K562 (cell line): Measurements from ENCODE around the gene FIS1. TPM values are rescaled to one million over a fixed set of nuclear protein-coding genes. Genes with fewer than 3 reads are reported as not detected.

ENCODE experiments used
- ARID3B ChIP-seq: fragments of 250-450 bp; sonication (Bioruptor Pico); IDR thresholded peaks from 2 replicates; pipeline ENCODE4 v1.4.0; 2020; ENCODE audit warnings: borderline replicate concordance
- ARID4B ChIP-seq: sonication (generic); formaldehyde crosslinking; IDR thresholded peaks from 2 replicates; pipeline ENCODE4 v1.8.0; 2022; ENCODE audit warnings: mild to moderate bottlenecking, missing genetic modification reagents
- E2F6 ChIP-seq, 2 experiments: IDR thresholded peaks; 2 replicates each; pipeline ENCODE4 v1.6.1; 2011; ENCODE audit warnings: borderline replicate concordance in 1 of 2, control low read depth in 1 of 2, low read depth in 1 of 2, low read length in 1 of 2, mild to moderate bottlenecking in 1 of 2, mixed read lengths in 1 of 2, moderate library complexity in 1 of 2; ENCODE audit not compliant: insufficient read depth in 1 of 2, insufficient read length in 1 of 2, poor library complexity in 1 of 2, severe bottlenecking in 1 of 2; ENCODE audit errors: extremely low read depth in 1 of 2
- ETV1 ChIP-seq: fragments of 450-650 bp; conservative IDR thresholded peaks from 2 replicates; pipeline ENCODE4 v1.6.1; 2016; ENCODE audit warnings: missing genetic modification characterization, control low read depth, low read depth, missing compliant biosample characterization
- MLLT1 ChIP-seq, 2 experiments: fragments of 450-650 bp; IDR thresholded peaks; 2 replicates each; pipeline ENCODE4 v1.6.1; 2016
- NFRKB ChIP-seq: fragments of 450-650 bp; IDR thresholded peaks from 2 replicates; pipeline ENCODE4 v1.6.1; 2016; ENCODE audit warnings: low read depth
- PHF21A ChIP-seq: fragments of 450-650 bp; IDR thresholded peaks from 2 replicates; pipeline ENCODE4 v1.6.1; 2017; ENCODE audit warnings: low read depth, borderline replicate concordance
- POLR2H ChIP-seq: IDR thresholded peaks from 2 replicates; pipeline ENCODE4 v1.6.1; 2016; ENCODE audit warnings: missing genetic modification characterization, low read depth, mild to moderate bottlenecking, control low read depth, missing compliant biosample characterization, moderate library complexity
- TSC22D4 ChIP-seq: fragments of 450-650 bp; IDR thresholded peaks from 2 replicates; pipeline ENCODE4 v1.6.1; 2016; ENCODE audit warnings: missing genetic modification characterization, missing biosample characterization, control low read depth
- polyA plus RNA-seq, 8 experiments: library from polyadenylated mRNA; depleted of rRNA in 4 of 8; stranded (reverse) in 5 of 8; unstranded in 3 of 8; fragments of >200 nt; fragmentation: Nextera tagmentation in 2 of 8; fragmentation: Illumina TruSeq in 1 of 8; extraction: Ambion mirVana in 2 of 8; extraction: Trizol in 1 of 8; gene quantifications; 2 replicates each; pipeline versions ENCODE4 v1.2.1 to v1.2.3, GENCODE V29; 2011 to 2014; ENCODE audit warnings: inconsistent platforms in 1 of 8, missing spikeins in 1 of 8
- total RNA-seq, 7 experiments: library from RNA; depleted of rRNA in 6 of 7; stranded (reverse); fragments of >200 nt in 6 of 7; fragmentation: Illumina TruSeq in 2 of 7; extraction: Trizol in 2 of 7; gene quantifications; 2 replicates each; pipeline versions ENCODE4 v1.2.1 to v1.2.3, GENCODE V29; 2011 to 2021; ENCODE audit warnings: low replicate concordance in 1 of 7

The FIS1 gene
- total and polyA plus RNA-seq, 9 of the 15 experiments (the other 6 are each of a cell fraction or from before 2014, with no cell fraction given): 86.0 to 257 (median 144) TPM

GRCh38 chr7:101251871-101252659 lies 7.2 kb upstream of the FIS1 start (continued):
- TF ChIP-seq ARID4B (CRISPR knock-in tag) (peak; percentile 37; the same call in 1 of the 2 replicates), POLR2H (tag) (peak; percentile 95; the same call in 1 of the 2 replicates), MLLT1 (IDR thresholded peaks at IDR 0.05) (no peak), PHF21A (no peak), TSC22D4 (tag) (no peak), ETV1 (peak; percentile 76), ARID3B (no peak), NFRKB (0 out of 2 replicates have a peak, but pooled peaks have one; percentile 41), E2F6 (IDR thresholded peaks at IDR 0.05; ENCODE audit: borderline replicate concordance in 1 of 2, extremely low read depth in 1 of 2, insufficient read depth in 1 of 2, insufficient read length in 1 of 2, low read depth in 1 of 2, low read length in 1 of 2, poor library complexity in 1 of 2, severe bottlenecking in 1 of 2) (peak in 1 of 2 experiments; percentile 60)
